RWPE1 (cell line): Measurements from ENCODE around the gene NAP1L1.

Experiments
- CTCF ChIA-PET: fragments of 350-600 bp; sonication (Branson Sonifier 250); formaldehyde crosslinking; extraction: SDS; loops from one replicate; lab custom pipeline; 2021; lab: Yijun Ruan, JAX
- POLR2A ChIA-PET: fragments of 400-600 bp; formaldehyde crosslinking; extraction: SDS; loops from one replicate; lab custom pipeline; 2020; ENCODE audit warnings: antibody characterized with exemption; ENCODE audit not compliant: low non-redundant PET; lab: Yijun Ruan, JAX
- DNase-seq: peaks from one replicate; pipeline ENCODE4 v3.0.0; 2012; ENCODE audit warnings: low spot score
- H3K27ac ChIP-seq: fragments of 450-650 bp; 2 replicates; pipeline ENCODE4 v1.5.1; 2017
- TF ChIP-seq, protein P1 (sequence below): fragments of 450-650 bp; conservative IDR thresholded peaks from 2 replicates; pipeline ENCODE4 v1.5.1; 2017; ENCODE audit warnings: low read depth, mild to moderate bottlenecking

NAP1L1 gene

GRCh38 chr12:76117751-76118150 is 33.3 kb upstream of the NAP1L1 start:
- POLR2A ChIA-PET: no interaction called here
- DNase-seq: no peak
- TF ChIP-seq, protein P1, sequence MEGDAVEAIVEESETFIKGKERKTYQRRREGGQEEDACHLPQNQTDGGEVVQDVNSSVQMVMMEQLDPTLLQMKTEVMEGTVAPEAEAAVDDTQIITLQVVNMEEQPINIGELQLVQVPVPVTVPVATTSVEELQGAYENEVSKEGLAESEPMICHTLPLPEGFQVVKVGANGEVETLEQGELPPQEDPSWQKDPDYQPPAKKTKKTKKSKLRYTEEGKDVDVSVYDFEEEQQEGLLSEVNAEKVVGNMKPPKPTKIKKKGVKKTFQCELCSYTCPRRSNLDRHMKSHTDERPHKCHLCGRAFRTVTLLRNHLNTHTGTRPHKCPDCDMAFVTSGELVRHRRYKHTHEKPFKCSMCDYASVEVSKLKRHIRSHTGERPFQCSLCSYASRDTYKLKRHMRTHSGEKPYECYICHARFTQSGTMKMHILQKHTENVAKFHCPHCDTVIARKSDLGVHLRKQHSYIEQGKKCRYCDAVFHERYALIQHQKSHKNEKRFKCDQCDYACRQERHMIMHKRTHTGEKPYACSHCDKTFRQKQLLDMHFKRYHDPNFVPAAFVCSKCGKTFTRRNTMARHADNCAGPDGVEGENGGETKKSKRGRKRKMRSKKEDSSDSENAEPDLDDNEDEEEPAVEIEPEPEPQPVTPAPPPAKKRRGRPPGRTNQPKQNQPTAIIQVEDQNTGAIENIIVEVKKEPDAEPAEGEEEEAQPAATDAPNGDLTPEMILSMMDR: no peak
- no peak overlapping the region for H3K27ac ChIP-seq
- CTCF ChIA-PET: no interaction called here

GRCh38 chr12:76117067-76117691 is 32.7 kb upstream of the NAP1L1 start:
- POLR2A ChIA-PET: no interaction called here

DNA sequence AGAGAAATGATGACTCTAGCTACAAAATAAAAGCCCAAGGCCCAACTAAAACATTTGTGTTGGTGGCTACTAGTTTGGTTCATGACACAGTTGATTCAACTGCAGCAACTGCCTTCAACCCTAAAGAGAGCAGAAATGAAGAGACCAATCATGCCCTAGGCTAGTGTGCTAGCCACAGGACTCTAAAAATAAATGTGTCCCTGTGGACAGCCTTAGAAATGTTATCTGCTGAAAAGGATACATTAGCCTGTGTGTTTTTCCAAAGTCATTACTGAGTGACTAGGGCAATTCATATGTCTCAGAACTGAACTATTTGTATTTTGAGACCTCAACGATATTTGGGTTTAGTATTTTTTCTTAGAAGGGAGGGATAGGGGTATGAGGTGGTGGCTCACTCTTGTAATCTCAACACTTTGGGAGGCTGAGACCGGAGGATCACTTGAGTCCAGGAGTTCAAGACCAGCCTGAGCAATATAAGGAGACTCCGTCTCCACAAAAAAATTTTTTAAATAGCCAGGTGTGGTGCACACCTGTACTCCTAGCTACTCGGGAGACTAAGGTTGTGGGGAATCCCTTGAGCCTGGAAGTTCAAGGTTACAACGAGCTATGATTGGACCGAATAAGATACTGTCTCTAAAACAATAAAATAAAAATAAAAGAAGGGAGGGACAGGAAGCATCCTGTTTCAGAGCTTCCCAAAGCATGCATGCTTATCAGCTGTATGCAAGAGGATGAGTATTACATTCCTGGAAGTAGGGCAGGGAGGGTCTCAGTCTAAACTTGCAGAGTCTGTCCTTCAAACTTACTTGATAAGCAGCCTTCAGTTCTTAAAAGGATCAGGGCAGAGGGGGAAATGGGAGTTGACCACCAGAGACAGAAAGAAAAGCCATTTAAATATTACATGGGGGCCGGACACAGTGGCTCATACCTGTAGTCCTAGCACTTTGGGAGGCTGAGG is 29.6 kb upstream of the NAP1L1 start:
- no peak overlapping the region for H3K27ac ChIP-seq
- CTCF ChIA-PET: interaction anchor here (0.6 to 0.7 kb wide), 3 partner anchors 22 to 517 kb away, joined by 3 to 4 read pairs (median 3); no protein-coding TSS in a partner anchor
- POLR2A ChIA-PET: no interaction called here
- peak; percentile 12 for DNase-seq
- TF ChIP-seq, protein P1: no peak

More at GRCh38 chr12:76117067-76117691, 32.7 kb upstream of the NAP1L1 start:
- TF ChIP-seq, protein P1: no peak
- CTCF ChIA-PET: no interaction called here
- DNase-seq: no peak
- H3K27ac ChIP-seq: no peak overlapping the region

DNA sequence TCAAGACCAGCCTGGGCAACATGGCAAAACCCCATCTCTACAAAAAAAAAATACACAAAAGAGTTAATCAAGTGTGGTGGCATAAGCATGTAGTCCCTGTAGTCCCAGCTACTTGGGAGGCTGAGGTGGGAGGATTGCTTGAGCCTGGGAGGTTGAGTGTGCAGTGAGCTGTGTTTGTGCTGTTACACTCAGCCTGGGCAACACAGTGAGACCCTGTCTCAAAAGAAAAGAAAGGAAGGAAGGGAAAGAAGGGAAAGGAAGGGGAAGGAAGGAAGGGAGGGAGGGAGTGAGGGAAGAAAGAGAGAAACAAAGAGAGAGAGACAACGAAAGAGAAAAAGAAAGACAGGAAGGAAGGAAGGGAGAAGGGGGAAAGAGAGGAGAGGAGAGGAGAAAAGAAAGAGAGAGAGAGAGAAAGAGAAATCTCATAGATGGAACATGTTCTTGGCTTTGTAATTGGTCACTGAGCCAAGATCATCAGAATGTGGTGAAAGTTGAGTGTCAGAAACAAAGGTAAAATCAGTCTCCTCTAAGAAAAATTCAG is 26.8 kb upstream of the NAP1L1 start:
- TF ChIP-seq, protein P1: no peak
- no peak overlapping the region for H3K27ac ChIP-seq
- POLR2A ChIA-PET: no interaction called here
- CTCF ChIA-PET: interaction anchor here (0.6 kb wide), 1 partner anchor 514 kb away, joined by 3 read pairs; no protein-coding TSS in a partner anchor
- no peak for DNase-seq

DNA sequence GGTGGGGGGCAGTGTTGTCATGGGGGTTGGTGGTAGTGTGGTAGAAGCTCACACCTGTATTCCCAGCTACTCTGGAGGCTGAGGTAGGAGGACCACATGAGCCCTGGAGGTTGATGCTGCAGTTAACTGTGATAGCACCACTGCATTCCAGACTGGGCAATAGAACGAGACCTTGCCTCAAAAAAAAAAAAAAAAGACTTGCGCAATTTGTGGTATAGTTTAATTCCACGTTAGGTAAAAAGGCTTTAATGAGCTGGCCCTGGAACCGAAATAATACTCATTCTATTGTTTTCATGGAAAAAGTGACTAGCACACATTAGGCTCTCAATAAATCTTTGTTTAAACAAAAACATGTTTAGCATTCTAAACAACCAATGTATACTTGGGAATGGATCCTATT is 25.4 kb upstream of the NAP1L1 start:
- ChIA-PET CTCF (interaction anchor here (0.7 to 0.9 kb wide), 2 partner anchors 10 to 22 kb away, joined by 3 to 4 read pairs; no protein-coding TSS in a partner anchor), POLR2A (no interaction called here)
- TF ChIP-seq, protein P1: no peak
- no peak overlapping the region for H3K27ac ChIP-seq
- DNase-seq: no peak

GRCh38 chr12:76108356-76108755 is 23.9 kb upstream of the NAP1L1 start:
- TF ChIP-seq, protein P1: no peak
- POLR2A ChIA-PET: no interaction called here
- H3K27ac ChIP-seq: no peak overlapping the region
- CTCF ChIA-PET: no interaction called here
- no peak for DNase-seq
